Measurements from ENCODE around the gene RPS10. TPM values are rescaled to one million over a fixed set of nuclear protein-coding genes. Genes with fewer than 3 reads are reported as not detected.

The RPS10 gene
- total RNA-seq, 1 experiment from 2014 or later, result 2,695 TPM

Other genes with a start within 250 kb of the RPS10 start
- 31.7 and 48.4 TPM in 2 replicates for gene HMGA1, start 189.2 kb downstream of the RPS10 start, total RNA-seq (2014; rRNA removed; shearing (Covaris generic))
- gene SMIM29, start 177.1 kb downstream of the RPS10 start, total RNA-seq (2014; rRNA removed; shearing (Covaris generic)), result 24.5 and 53.9 TPM in 2 replicates
- 17.1 and 20.2 TPM in 2 replicates for gene NUDT3, start 33.4 kb downstream of the RPS10 start, total RNA-seq (2014; rRNA removed; shearing (Covaris generic))
- gene PACSIN1, start 40.0 kb upstream of the RPS10 start, total RNA-seq (2014; rRNA removed; shearing (Covaris generic)), result not detected in 2 replicates
- gene SPDEF, start 130.3 kb upstream of the RPS10 start, total RNA-seq (2014; rRNA removed; shearing (Covaris generic)), result not detected in 2 replicates

Data from SJSA1 (cell line).